GM19035 (cell line): ENCODE data around the gene SERPINE2.

Experiments
- ATAC-seq: cut with Tn5 transposase; IDR thresholded peaks from one replicate; pipeline ENCODE4 v1.9.1; 2021; ENCODE audit not compliant: unreplicated experiment

The SERPINE2 gene

GRCh38 chr2:224046752-224047151 lies 7.7 kb upstream of the SERPINE2 start:
- ATAC-seq: no peak

- ATAC-seq: no peak
Observed at GRCh38 chr2:224042191-224042696, 3.2 kb upstream of the SERPINE2 start.

GRCh38 chr2:224041554-224041953 lies 2.5 kb upstream of the SERPINE2 start:
- ATAC-seq: no peak

GRCh38 chr2:224040753-224041152 lies 1.7 kb upstream of the SERPINE2 start:
- ATAC-seq: no peak

- peak; percentile 19 for ATAC-seq
Observed at GRCh38 chr2:224039770-224040440, 819 bp upstream of the SERPINE2 start.

- ATAC-seq: peak; percentile 32
Observed at GRCh38 chr2:224038830-224039079, 331 bp downstream of the SERPINE2 start.

GRCh38 chr2:224038049-224038829 lies 847 bp downstream of the SERPINE2 start:
- peak; percentile 47 for ATAC-seq

GRCh38 chr2:224036731-224037361 lies 2.2 kb downstream of the SERPINE2 start:
- no peak for ATAC-seq

GRCh38 chr2:224034017-224034416 lies 5.1 kb downstream of the SERPINE2 start:
- no peak for ATAC-seq

GRCh38 chr2:224033601-224034000 lies 5.5 kb downstream of the SERPINE2 start:
- ATAC-seq: no peak

- ATAC-seq: no peak
Observed at GRCh38 chr2:224032283-224032682, 6.8 kb downstream of the SERPINE2 start.

GRCh38 chr2:224031358-224031970 lies 7.6 kb downstream of the SERPINE2 start:
- ATAC-seq: no peak

- ATAC-seq: no peak
Observed at GRCh38 chr2:224030786-224031185, 8.3 kb downstream of the SERPINE2 start.

- ATAC-seq: no peak
Observed at GRCh38 chr2:224029876-224030275, 9.2 kb downstream of the SERPINE2 start.

GRCh38 chr2:224027931-224028330 lies 11.2 kb downstream of the SERPINE2 start:
- no peak for ATAC-seq

GRCh38 chr2:224027070-224027469 lies 12.0 kb downstream of the SERPINE2 start:
- no peak for ATAC-seq

- ATAC-seq: peak; percentile 76
Observed at GRCh38 chr2:224025874-224026273, 13.2 kb downstream of the SERPINE2 start.

- no peak for ATAC-seq
Observed at GRCh38 chr2:224024270-224024669, 14.8 kb downstream of the SERPINE2 start.

GRCh38 chr2:224023188-224023587 lies 15.9 kb downstream of the SERPINE2 start:
- ATAC-seq: no peak

GRCh38 chr2:224022486-224022885 lies 16.6 kb downstream of the SERPINE2 start:
- no peak for ATAC-seq

- ATAC-seq: no peak
Observed at GRCh38 chr2:224020523-224020922, 18.6 kb downstream of the SERPINE2 start.

GRCh38 chr2:224017957-224018356 lies 21.1 kb downstream of the SERPINE2 start:
- no peak for ATAC-seq
